Measurements from ENCODE around the gene PLEKHJ1.

PLEKHJ1 gene

GRCh38 chr19:2195361-2195760 is 40.8 kb downstream of the PLEKHJ1 start:
- no peak for DNase-seq

- DNase-seq, result no peak
Measured at GRCh38 chr19:2194513-2195078, 41.5 kb downstream of the PLEKHJ1 start.

- DNase-seq, result no peak
Measured at GRCh38 chr19:2193807-2194206, 42.3 kb downstream of the PLEKHJ1 start.

GRCh38 chr19:2192862-2193261 is 43.3 kb downstream of the PLEKHJ1 start:
- no peak for DNase-seq

- DNase-seq, result no peak
Measured at GRCh38 chr19:2191456-2192310, 44.4 kb downstream of the PLEKHJ1 start.

GRCh38 chr19:2190848-2191455 is 45.2 kb downstream of the PLEKHJ1 start:
- DNase-seq, result no peak

GRCh38 chr19:2189880-2190279 is 46.2 kb downstream of the PLEKHJ1 start:
- DNase-seq, result no peak

GRCh38 chr19:2188708-2189385 is 47.3 kb downstream of the PLEKHJ1 start:
- DNase-seq, result no peak

- no peak for DNase-seq
Measured at GRCh38 chr19:2187159-2187558, 49.0 kb downstream of the PLEKHJ1 start.

- no peak for DNase-seq
Measured at GRCh38 chr19:2186071-2186846, 49.9 kb downstream of the PLEKHJ1 start.

GRCh38 chr19:2185734-2186070 is 50.4 kb downstream of the PLEKHJ1 start:
- no peak for DNase-seq

GRCh38 chr19:2184422-2184975 is 51.6 kb downstream of the PLEKHJ1 start:
- no peak for DNase-seq

All from activated CD4-positive, alpha-beta T cell treated with anti-CD3 and anti-CD28 coated beads, Interleukin-2, amount 50 U/mL, for 16 hours (primary cell).